Endometrial microvascular endothelial cells (primary cell): ENCODE measurements around the gene CCDC7. TPM values are rescaled to one million over a fixed set of nuclear protein-coding genes. Genes with fewer than 3 reads are reported as not detected.
"Not testable (repeated sequence)": the region's sequence is repeated elsewhere in the genome, so short reads cannot be mapped to it uniquely, and the experiment has no call there.

Experiments used
- in situ Hi-C: cut with HindIII; loops from 2 replicates; pipeline ENCODE4 v1.10.0; 2017; ENCODE audit warnings: low sequenced_read_pairs, low pct_unique_long_range_greater_than_20kb; ENCODE audit errors: inconsistent ontology term
- total RNA-seq: library from RNA; depleted of rRNA; stranded (reverse); fragments of >200 nt; gene quantifications from one replicate; pipeline ENCODE4 v1.2.3, GENCODE V29; 2015; ENCODE audit errors: inconsistent ontology term

The CCDC7 gene
- total RNA-seq, 1 donor from 2014 or later, result 0.28 TPM

- in situ Hi-C loops, result no loop called here
These were observed 455.9 kb downstream of the CCDC7 start for GRCh38 chr10:32901815-32902214.

GRCh38 chr10:32905466-32905865 lies 459.5 kb downstream of the CCDC7 start:
- in situ Hi-C loops, result no loop called here

- in situ Hi-C loops, result no loop called here
These were observed 460.7 kb downstream of the CCDC7 start for GRCh38 chr10:32906595-32906994.

- in situ Hi-C loops, result no loop called here
These were observed 463.5 kb downstream of the CCDC7 start for GRCh38 chr10:32909456-32909855.

- in situ Hi-C loops, result not testable (repeated sequence)
These were observed 464.0 kb downstream of the CCDC7 start for GRCh38 chr10:32909970-32910369.

- in situ Hi-C loops, result no loop called here
These were observed 465.5 kb downstream of the CCDC7 start for GRCh38 chr10:32911285-32912016.

- in situ Hi-C loops, result not testable (repeated sequence)
These were observed 471.9 kb downstream of the CCDC7 start for GRCh38 chr10:32917817-32918216.

GRCh38 chr10:32922170-32922569 lies 476.2 kb downstream of the CCDC7 start:
- in situ Hi-C loops, result no loop called here

GRCh38 chr10:32923134-32923533 lies 477.2 kb downstream of the CCDC7 start:
- in situ Hi-C loops, result no loop called here

GRCh38 chr10:32923849-32924248 lies 477.9 kb downstream of the CCDC7 start:
- in situ Hi-C loops, result no loop called here

Other genes starting within 250 kb of the CCDC7 start
- gene EPC1, start 99.0 kb upstream of the CCDC7 start, total RNA-seq, result 17.3 TPM